Lower leg skin (tissue), 3 donors: Measurements from ENCODE around the gene PPIL6.

ENCODE experiments used
- POLR2A ChIP-seq, 2 donors: fragments of 450-650 bp; IDR thresholded peaks; one replicate each; pipeline ENCODE4 v1.6.1; 2016 to 2017; ENCODE audit warnings: antibody characterized with exemption in 2 of 2, mild to moderate bottlenecking in 1 of 2, moderate library complexity in 1 of 2
- TF ChIP-seq, protein P1 (sequence below), 3 donors: fragments of 450-650 bp; IDR thresholded peaks; one replicate each; pipeline ENCODE4 v1.5.1; 2016; ENCODE audit warnings: antibody characterized with exemption in 3 of 3, mild to moderate bottlenecking in 3 of 3, moderate library complexity in 2 of 3

GRCh38 chr6:109467696-109468095 is 27.3 kb upstream of the PPIL6 start:
- TF ChIP-seq, protein P1, sequence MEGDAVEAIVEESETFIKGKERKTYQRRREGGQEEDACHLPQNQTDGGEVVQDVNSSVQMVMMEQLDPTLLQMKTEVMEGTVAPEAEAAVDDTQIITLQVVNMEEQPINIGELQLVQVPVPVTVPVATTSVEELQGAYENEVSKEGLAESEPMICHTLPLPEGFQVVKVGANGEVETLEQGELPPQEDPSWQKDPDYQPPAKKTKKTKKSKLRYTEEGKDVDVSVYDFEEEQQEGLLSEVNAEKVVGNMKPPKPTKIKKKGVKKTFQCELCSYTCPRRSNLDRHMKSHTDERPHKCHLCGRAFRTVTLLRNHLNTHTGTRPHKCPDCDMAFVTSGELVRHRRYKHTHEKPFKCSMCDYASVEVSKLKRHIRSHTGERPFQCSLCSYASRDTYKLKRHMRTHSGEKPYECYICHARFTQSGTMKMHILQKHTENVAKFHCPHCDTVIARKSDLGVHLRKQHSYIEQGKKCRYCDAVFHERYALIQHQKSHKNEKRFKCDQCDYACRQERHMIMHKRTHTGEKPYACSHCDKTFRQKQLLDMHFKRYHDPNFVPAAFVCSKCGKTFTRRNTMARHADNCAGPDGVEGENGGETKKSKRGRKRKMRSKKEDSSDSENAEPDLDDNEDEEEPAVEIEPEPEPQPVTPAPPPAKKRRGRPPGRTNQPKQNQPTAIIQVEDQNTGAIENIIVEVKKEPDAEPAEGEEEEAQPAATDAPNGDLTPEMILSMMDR (IDR thresholded peaks at IDR 0.05): no peak
- no peak for TF ChIP-seq POLR2A (IDR thresholded peaks at IDR 0.05)
